H1 (cell line): ENCODE data around the gene MLNR. TPM values are rescaled to one million over a fixed set of nuclear protein-coding genes. Genes with fewer than 3 reads are reported as not detected.

ENCODE experiments used
- CTBP2 ChIP-seq: IDR thresholded peaks from 2 replicates; pipeline ENCODE4 v1.7.0; 2011; ENCODE audit warnings: borderline replicate concordance, mild to moderate bottlenecking, moderate library complexity, mixed read lengths, low read length; ENCODE audit not compliant: insufficient read depth, insufficient read length
- JUND ChIP-seq: IDR thresholded peaks from 2 replicates; pipeline ENCODE4 v1.6.1; 2011; ENCODE audit warnings: mild to moderate bottlenecking, improper control_type of control experiment, low read length
- POLR2A ChIP-seq, 2 experiments: IDR thresholded peaks; 1 replicate in 1 of 2; 2 replicates in 1 of 2; pipeline ENCODE4 v1.6.1; 2011; ENCODE audit warnings: low read depth in 2 of 2, low read length in 2 of 2, mild to moderate bottlenecking in 2 of 2; ENCODE audit errors: control extremely low read depth in 1 of 2
- TAF7 ChIP-seq: optimal IDR thresholded peaks from 2 replicates; pipeline ENCODE3; 2011; ENCODE audit warnings: low read depth, mild to moderate bottlenecking, inconsistent platforms, low read length, moderate library complexity, borderline replicate concordance
- polyA plus RNA-seq, 7 experiments: library from polyadenylated mRNA; depleted of rRNA in 3 of 7; stranded (reverse) in 5 of 7; unstranded in 2 of 7; fragments of >200 nt in 5 of 7; fragments of 200-250 nt in 2 of 7; gene quantifications; 1 replicate in 5 of 7; 2 replicates in 1 of 7; 4 replicates in 1 of 7; pipeline versions ENCODE4 v1.2.1 to v1.2.3, GENCODE V29; 2011 to 2013; ENCODE audit warnings: missing spikeins in 2 of 7, mixed read lengths in 2 of 7
- total RNA-seq: library from RNA; stranded (reverse); fragmentation: NEBNext Ultra II Directional; extraction: Animal tissue kit (Norgen Biotek cat#: 25700); gene quantifications from 2 replicates; pipeline ENCODE4 v1.2.1, GENCODE V29; 2021

MLNR gene
- total and polyA plus RNA-seq, 2 of the 8 experiments (the other 6 are each of a cell fraction or from before 2014, with no cell fraction given) = 0.24 to 0.29 TPM

GRCh38 chr13:49251326-49251725 lies 31.2 kb downstream of the MLNR start (continued):
- TF ChIP-seq TAF7 = no peak
- TF ChIP-seq JUND = no peak
- no peak for TF ChIP-seq POLR2A (IDR thresholded peaks at IDR 0.05; ENCODE audit: control extremely low read depth in 1 of 2, low read depth in 2 of 2, low read length in 2 of 2)
- no peak for TF ChIP-seq CTBP2
- TF ChIP-seq, all 59 proteins: peak for 0
